GM18519 (cell line): ENCODE measurements around the gene PTPRQ.
"Not testable (repeated sequence)": the region's sequence is repeated elsewhere in the genome, so short reads cannot be mapped to it uniquely, and the experiment has no call there.

Source experiments
- ATAC-seq: cut with Tn5 transposase; IDR thresholded peaks from one replicate; pipeline ENCODE4 v1.9.1; 2021; ENCODE audit warnings: mild to moderate bottlenecking, moderate library complexity; ENCODE audit not compliant: unreplicated experiment, low FRiP score

Gene PTPRQ

GRCh38 chr12:80443974-80444666 is at the start of gene PTPRQ:
TSS of gene PTPRQ (plus strand) at chr12:80444235. CDS start at chr12:80444346, 111 bp downstream.
- no peak for ATAC-seq

GRCh38 chr12:80400571-80400991 is 43.5 kb upstream of the PTPRQ start:
- no peak for ATAC-seq

- ATAC-seq: no peak
Measured at GRCh38 chr12:80401191-80401590, 42.8 kb upstream of the PTPRQ start.

- no peak for ATAC-seq
Measured at GRCh38 chr12:80404629-80405028, 39.4 kb upstream of the PTPRQ start.

- no peak for ATAC-seq
Measured at GRCh38 chr12:80406253-80406652, 37.8 kb upstream of the PTPRQ start.

GRCh38 chr12:80411787-80412186 is 32.2 kb upstream of the PTPRQ start:
- peak; percentile 57 for ATAC-seq

- peak; percentile 65 for ATAC-seq
Measured at GRCh38 chr12:80412343-80412953, 31.6 kb upstream of the PTPRQ start.

GRCh38 chr12:80413462-80413861 is 30.6 kb upstream of the PTPRQ start:
- ATAC-seq: no peak

GRCh38 chr12:80415466-80415865 is 28.6 kb upstream of the PTPRQ start:
- ATAC-seq: no peak

- ATAC-seq: no peak
Measured at GRCh38 chr12:80419644-80420043, 24.4 kb upstream of the PTPRQ start.

- ATAC-seq: no peak
Measured at GRCh38 chr12:80420075-80420474, 24.0 kb upstream of the PTPRQ start.

- no peak for ATAC-seq
Measured at GRCh38 chr12:80422550-80422949, 21.5 kb upstream of the PTPRQ start.

GRCh38 chr12:80432061-80432460 is 12.0 kb upstream of the PTPRQ start:
- no peak for ATAC-seq

- no peak for ATAC-seq
Measured at GRCh38 chr12:80441921-80442320, 2.1 kb upstream of the PTPRQ start.

- ATAC-seq: no peak
Measured at GRCh38 chr12:80442426-80443222, 1.4 kb upstream of the PTPRQ start.

GRCh38 chr12:80445083-80445793 is 1.2 kb downstream of the PTPRQ start:
- ATAC-seq: no peak

GRCh38 chr12:80456513-80456912 is 12.5 kb downstream of the PTPRQ start:
- no peak for ATAC-seq

GRCh38 chr12:80460972-80461371 is 16.9 kb downstream of the PTPRQ start:
- no peak for ATAC-seq

GRCh38 chr12:80461851-80462250 is 17.8 kb downstream of the PTPRQ start:
- ATAC-seq: not testable (repeated sequence)

- ATAC-seq: no peak
Measured at GRCh38 chr12:80469681-80470080, 25.6 kb downstream of the PTPRQ start.

GRCh38 chr12:80470403-80470802 is 26.4 kb downstream of the PTPRQ start:
- ATAC-seq: no peak
